AML-193 (cell line): Measurements from ENCODE around the gene NBAS.
"Not testable (repeated sequence)": the region's sequence is repeated elsewhere in the genome, so short reads cannot be mapped to it uniquely, and the experiment has no call there.

Experiments
- DNase-seq, 2 experiments: peaks; one replicate each; lab custom pipeline; 2025; lab: John Stamatoyannopoulos, UW

NBAS gene

DNA sequence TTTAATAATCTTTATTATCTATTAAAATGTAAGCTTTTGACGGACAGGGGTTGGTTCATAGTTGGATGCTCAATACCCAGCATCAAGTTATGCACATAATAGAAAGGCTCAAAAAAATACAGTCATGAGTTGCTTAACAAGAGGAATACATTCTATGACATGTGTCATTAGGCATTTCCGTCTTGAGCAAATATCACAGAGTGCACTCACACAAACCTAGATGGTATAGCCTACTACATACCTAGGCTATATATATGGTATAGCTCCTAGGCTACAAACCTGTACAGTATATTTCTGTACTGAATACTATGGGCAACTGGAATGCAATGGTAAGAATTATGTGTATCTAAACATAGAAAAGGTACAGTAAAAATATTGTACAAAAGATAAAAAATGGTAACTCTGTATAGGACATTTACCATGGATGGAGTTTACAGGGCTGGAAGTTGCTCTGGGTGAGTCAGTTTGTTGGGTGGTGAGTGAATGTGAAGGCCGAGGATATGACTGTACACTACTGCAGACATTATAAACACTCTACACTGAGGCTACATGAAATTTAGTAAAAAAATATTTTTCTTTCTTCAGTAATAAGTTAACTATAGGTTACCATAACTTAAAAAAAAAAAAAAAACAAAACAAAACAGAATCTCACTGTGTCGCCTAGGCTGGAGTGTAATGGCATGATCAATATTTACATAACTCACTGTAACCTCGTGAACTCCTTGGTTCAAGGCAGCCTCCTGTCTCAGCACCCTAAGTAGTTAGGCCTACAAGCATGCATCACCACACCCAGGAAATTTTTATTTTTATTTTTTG, 201.2 kb downstream of the NBAS start:
- DNase-seq, result no peak

DNA sequence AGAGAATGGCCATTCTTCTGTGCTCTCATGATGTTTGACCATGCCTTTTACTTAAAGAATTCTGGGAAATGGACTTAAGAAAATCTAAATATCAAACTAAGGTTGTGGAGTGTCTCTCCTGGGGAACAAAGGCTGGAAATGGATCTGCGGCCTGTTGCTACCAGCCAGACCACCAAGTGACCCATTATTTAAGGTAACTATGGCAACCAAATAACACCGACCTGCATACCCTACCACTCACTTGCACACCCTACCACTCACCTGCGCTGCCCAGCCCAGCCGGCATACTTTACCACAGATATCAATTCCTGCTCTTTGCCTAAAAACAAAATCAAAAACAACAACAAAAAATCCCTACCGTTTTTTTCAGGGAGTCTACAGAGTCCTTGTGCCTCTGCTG, 203.2 kb downstream of the NBAS start:
- no peak for DNase-seq

GRCh38 chr2:15357186-15357585, 203.9 kb downstream of the NBAS start:
- no peak for DNase-seq

GRCh38 chr2:15355386-15355785, 205.7 kb downstream of the NBAS start:
- DNase-seq, result no peak

GRCh38 chr2:15354596-15355366, 206.4 kb downstream of the NBAS start:
- no peak for DNase-seq

- no peak for DNase-seq
These were observed 208.8 kb downstream of the NBAS start for GRCh38 chr2:15352363-15352762.

DNA sequence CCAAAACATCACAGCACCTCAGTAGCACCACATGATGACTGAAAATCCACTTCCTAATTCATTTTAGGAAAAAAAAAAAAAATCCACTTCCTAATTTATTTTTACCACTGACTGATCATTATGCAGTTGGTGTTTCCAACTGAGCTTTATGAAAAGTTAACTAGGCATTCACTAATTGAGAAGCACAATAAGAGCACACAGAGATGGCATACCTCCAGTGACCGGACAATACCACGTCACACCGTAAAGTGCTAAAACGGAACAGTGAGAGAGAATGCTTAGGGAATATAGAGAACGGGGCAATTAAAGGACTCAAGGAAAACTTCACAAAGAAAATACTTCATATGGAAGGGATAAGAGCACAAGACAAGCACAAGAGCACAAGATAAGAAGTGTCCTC, 212.5 kb downstream of the NBAS start:
- DNase-seq, result no peak

- DNase-seq, result no peak
These were observed 213.1 kb downstream of the NBAS start for GRCh38 chr2:15348045-15348444.

DNA sequence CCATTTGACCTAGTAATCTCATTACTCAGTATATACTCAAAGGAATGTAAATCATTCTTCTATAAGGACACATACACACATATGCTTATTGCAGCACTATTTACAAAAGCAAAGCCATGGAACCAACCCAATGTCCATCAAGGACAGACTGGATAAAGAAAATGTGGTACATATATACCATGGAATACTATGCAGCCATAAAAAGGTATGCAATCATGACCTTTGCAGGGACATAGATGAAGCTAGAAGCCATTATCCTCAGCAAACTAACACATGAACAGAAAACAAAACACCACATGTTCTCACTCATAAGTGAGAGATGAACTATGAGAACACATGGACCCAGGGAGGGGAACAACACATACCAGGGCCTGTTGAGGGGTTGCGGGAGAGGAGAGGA, 214.5 kb downstream of the NBAS start:
- DNase-seq, result no peak

GRCh38 chr2:15337996-15338666, 223.0 kb downstream of the NBAS start:
- no peak for DNase-seq

DNA sequence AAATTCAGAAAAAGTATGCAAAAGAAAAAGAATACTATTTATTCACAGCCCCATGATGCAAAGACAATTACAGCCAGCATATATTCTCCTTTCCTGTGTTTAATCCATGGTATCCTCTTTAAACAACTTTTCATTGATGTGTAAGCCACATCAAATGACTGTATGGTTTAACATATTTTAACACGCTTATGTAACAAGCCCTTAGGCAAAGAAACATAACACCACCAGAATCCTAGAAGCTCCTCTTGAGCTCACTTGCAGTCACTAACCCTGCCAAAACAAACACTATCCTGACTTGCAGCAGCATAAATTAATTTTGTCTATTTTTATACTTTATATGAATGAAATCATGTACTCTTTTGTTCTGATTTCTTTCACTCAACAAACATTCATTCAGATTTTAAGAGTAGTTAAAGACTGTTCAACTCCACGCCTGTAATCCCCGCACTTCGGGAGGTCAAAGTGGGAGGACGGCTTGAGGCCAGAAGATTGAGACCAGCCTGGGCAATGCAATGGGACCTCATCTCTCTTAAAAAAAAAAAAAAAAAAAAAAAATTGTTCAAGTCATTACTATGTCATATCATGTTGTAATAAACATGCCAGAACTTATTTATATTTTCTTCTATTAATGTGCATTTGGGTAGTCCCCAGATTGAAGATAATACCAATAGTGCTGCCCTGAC, 226.3 kb downstream of the NBAS start:
- no peak for DNase-seq

DNA sequence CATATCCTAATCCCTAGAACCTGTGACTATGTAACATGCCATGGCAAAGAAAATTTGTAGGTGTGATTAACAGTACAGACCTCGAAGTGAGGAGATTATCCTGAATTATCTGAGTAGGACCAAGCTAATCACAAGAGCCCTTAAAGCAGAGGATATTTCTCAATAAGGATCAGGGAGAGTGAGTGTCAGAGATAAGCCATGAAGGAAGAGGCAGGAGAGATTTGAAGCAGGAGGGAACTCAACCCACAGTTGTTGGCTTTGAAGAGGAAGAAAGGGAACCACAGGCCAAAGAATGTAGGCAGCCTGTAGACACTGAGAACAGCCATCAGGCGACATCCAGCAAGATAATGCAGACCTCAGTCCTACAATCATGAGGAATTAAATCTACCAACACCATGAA, 229.3 kb downstream of the NBAS start:
- no peak for DNase-seq

GRCh38 chr2:15325296-15325695, 235.8 kb downstream of the NBAS start:
- DNase-seq, result no peak

GRCh38 chr2:15323227-15323626, 237.9 kb downstream of the NBAS start:
- no peak for DNase-seq

DNA sequence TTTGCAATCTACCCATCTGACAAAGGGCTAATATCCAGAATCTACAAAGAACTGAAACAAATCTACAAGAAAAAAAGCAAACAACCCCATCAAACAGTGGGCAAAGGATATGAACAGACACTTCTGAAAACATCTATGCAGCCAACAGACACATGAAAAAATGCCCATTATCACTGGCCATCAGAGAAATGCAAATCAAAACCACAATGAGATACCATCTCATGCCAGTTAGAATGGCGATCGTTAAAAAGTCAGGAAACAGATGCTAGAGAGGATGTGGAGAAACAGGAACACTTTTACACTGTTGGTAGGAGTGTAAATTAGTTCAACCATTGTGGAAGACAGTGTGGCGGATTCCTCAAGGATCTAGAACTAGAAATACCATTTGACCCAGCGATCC, 239.7 kb downstream of the NBAS start:
- not testable (repeated sequence) for DNase-seq

- DNase-seq, result no peak
These were observed 244.7 kb downstream of the NBAS start for GRCh38 chr2:15316370-15316814.

GRCh38 chr2:15315411-15315810, 245.7 kb downstream of the NBAS start:
- no peak for DNase-seq

DNA sequence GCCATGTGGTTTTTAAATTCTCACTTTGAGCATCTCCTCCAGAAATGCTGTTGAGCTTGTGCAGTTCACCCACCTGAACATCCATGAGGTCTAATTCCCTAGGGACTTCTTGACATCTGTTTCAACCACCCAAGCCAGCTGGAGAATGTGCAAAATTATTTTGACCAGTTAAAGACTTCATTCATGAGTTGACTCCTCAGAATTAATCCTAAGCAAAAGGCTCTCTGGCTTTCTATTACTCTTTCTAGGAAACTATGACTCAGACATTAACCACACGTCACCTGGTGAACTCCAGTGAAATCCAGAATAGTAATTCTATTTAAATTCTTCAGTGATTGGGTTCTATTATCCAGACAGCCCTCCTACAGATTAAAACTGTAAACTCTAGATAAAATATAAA, 247.5 kb downstream of the NBAS start:
- no peak for DNase-seq

- DNase-seq, result no peak
These were observed 249.2 kb downstream of the NBAS start for GRCh38 chr2:15311926-15312325.

GRCh38 chr2:15311201-15311907, 249.8 kb downstream of the NBAS start:
- peak; percentile 7 to 11 for DNase-seq

DNA sequence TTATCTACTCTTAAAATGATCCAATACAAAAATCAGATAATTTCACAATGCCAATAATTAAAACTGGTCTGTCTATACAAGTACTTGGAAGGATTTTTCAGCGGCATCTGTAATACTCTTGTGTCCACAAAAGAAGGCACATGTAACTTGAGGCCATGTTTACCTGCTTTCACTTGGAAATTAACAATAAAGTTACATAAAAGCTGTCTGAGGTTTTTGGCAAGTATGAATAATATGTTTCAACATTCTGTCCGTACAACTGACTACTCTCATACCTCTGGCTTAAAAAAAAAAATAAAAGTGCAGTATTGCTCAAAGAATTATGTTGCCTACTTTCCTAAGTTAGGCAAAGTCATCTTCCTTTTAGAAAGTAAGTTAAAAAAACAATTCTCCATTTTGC, 253.6 kb downstream of the NBAS start:
- no peak for DNase-seq

GRCh38 chr2:15306706-15307105, 254.4 kb downstream of the NBAS start:
- no peak for DNase-seq
